ENCODE measurements around the gene RPS16. TPM values are rescaled to one million over a fixed set of nuclear protein-coding genes. Genes with fewer than 3 reads are reported as not detected.
A peak's percentile ranks its signal among the peaks of the same experiment; 100 is the strongest.

RPS16 gene
- total RNA-seq, 5 donors from 2014 or later (not counting 1 experiment from before 2014, with no cell fraction given), result 3,669 to 4,521 (median 4,268) TPM

GRCh38 chr19:39410831-39411080 is 25.0 kb downstream of the RPS16 start:
- WGBS (ENCODE audit: insufficient coverage), result 75% methylated on average over 1 of the region's 1 CpG
- peaks cover 10 to 18% of the 10 kb centered on the region in 2 donors for H3K36me3 ChIP-seq (ENCODE audit: control insufficient read depth in 2 of 2, extremely low read depth in 1 of 2, insufficient read depth in 1 of 2, low read length in 1 of 2)

GRCh38 chr19:39410017-39410830 is 25.5 kb downstream of the RPS16 start:
- Histone ChIP-seq H3K9me3 (no peaks in the 10 kb centered on the region), H3K27me3 (replicated peaks in 1 of 2; ENCODE audit: control insufficient read depth in 2 of 2, extremely low read depth in 1 of 2, insufficient read depth in 2 of 2, low read length in 1 of 2) (no peaks in the 10 kb centered on the region), H3K36me3 (ENCODE audit: control insufficient read depth in 2 of 2, extremely low read depth in 1 of 2, insufficient read depth in 1 of 2, low read length in 1 of 2) (peaks cover 9 to 18% of the 10 kb centered on the region in 2 donors), H3K4me1 (ENCODE audit: control insufficient read depth in 1 of 2, extremely low read depth in 1 of 2, insufficient read depth in 2 of 2, low read length in 2 of 2) (peaks cover 22 to 69% of the 10 kb centered on the region in 2 experiments), H3K4me3 (ENCODE audit: control insufficient read depth in 1 of 2, extremely low read depth in 1 of 2, low read length in 1 of 2) (peak overlapping the region; percentile 71 to 97), H3K27ac (ENCODE audit: low read length) (peak overlapping the region; percentile 100)
- ATAC-seq (replicated peaks in 1 of 4), result peak; percentile 9 to 23 (median 16)
- peaks cover 0 to 3% of the 10 kb centered on the region in 2 donors for H3K27me3 Mint-ChIP-seq
- WGBS (ENCODE audit: insufficient coverage), result 2% methylated on average over 30 of the region's 35 CpGs
- H3K4me1 Mint-ChIP-seq, result peaks cover 49 to 70% (median 55%) of the 10 kb centered on the region in 3 donors
- peak overlapping the region; percentile 93 to 94 for H3K27ac Mint-ChIP-seq
- ChIA-PET POLR2A (no interaction called here), CTCF (no interaction called here)
- H3K4me3 Mint-ChIP-seq, result peak overlapping the region; percentile 79 to 85 (median 83)
- DNase-seq, result peak in 34 of 35 experiments; percentile 47 to 85 (median 68)
- no peaks in the 10 kb centered on the region for H3K9me3 Mint-ChIP-seq
- peaks cover 21% of the 10 kb centered on the region for H3K36me3 Mint-ChIP-seq

More at GRCh38 chr19:39410831-39411080, 25.0 kb downstream of the RPS16 start:
- no peaks in the 10 kb centered on the region for H3K9me3 ChIP-seq
- H3K27ac ChIP-seq (ENCODE audit: low read length), result peak overlapping the region; percentile 100
- H3K27me3 ChIP-seq (replicated peaks in 1 of 2; ENCODE audit: control insufficient read depth in 2 of 2, extremely low read depth in 1 of 2, insufficient read depth in 2 of 2, low read length in 1 of 2), result no peaks in the 10 kb centered on the region
- H3K9me3 Mint-ChIP-seq, result no peaks in the 10 kb centered on the region
- DNase-seq, result peak in 1 of 35 experiments; percentile 51
- H3K4me1 Mint-ChIP-seq, result peaks cover 44 to 71% (median 50%) of the 10 kb centered on the region in 3 donors
- POLR2A ChIA-PET, result interaction anchor here (1.4 to 1.8 kb wide), 3 partner anchors 8 to 25 kb away, joined by 4 to 12 read pairs (median 9); partner anchors contain the start of gene RPS16 (in 1 of the 2)
- H3K4me3 Mint-ChIP-seq, result peak overlapping the region; percentile 79 to 85 (median 83)
- H3K4me1 ChIP-seq (ENCODE audit: control insufficient read depth in 1 of 2, extremely low read depth in 1 of 2, insufficient read depth in 2 of 2, low read length in 2 of 2), result peaks cover 16 to 64% of the 10 kb centered on the region in 2 experiments
- peaks cover 21% of the 10 kb centered on the region for H3K36me3 Mint-ChIP-seq
- no peak for ATAC-seq (replicated peaks in 1 of 4)
- peak overlapping the region; percentile 20 to 97 for H3K4me3 ChIP-seq (ENCODE audit: control insufficient read depth in 1 of 2, extremely low read depth in 1 of 2, low read length in 1 of 2)
- CTCF ChIA-PET, result interaction anchor here (0.9 to 2.2 kb wide), 6 partner anchors 9 to 20 kb away, joined by 3 to 29 read pairs (median 6); partner anchors contain the start of genes MED29 (in 1 of the 2) and PAF1 (in 1 of the 2)
- peak overlapping the region; percentile 93 to 94 for H3K27ac Mint-ChIP-seq
- H3K27me3 Mint-ChIP-seq, result peaks cover 0 to 3% of the 10 kb centered on the region in 2 donors

GRCh38 chr19:39409208-39410016 is 26.3 kb downstream of the RPS16 start:
- H3K9me3 Mint-ChIP-seq, result no peaks in the 10 kb centered on the region
- peak in 1 of 4 experiments; percentile 7 for ATAC-seq (replicated peaks in 1 of 4)
- H3K9me3 ChIP-seq, result no peaks in the 10 kb centered on the region
- ChIA-PET CTCF (interaction anchor here in 1 of 2 donors (2.7 kb wide), 1 partner anchor 12 kb away, joined by 11 read pairs; no protein-coding TSS in a partner anchor), POLR2A (interaction anchor here (0.6 to 1.2 kb wide), 7 partner anchors 8 to 301 kb away, joined by 3 to 9 read pairs (median 5); partner anchors contain the start of gene MED29 (in 1 of the 2))
- peak overlapping the region; percentile 100 for H3K27ac ChIP-seq (ENCODE audit: low read length)
- under 1% methylated on average over 33 of the region's 52 CpGs for WGBS (ENCODE audit: insufficient coverage)
- peaks cover 27 to 72% of the 10 kb centered on the region in 2 experiments for H3K4me1 ChIP-seq (ENCODE audit: control insufficient read depth in 1 of 2, extremely low read depth in 1 of 2, insufficient read depth in 2 of 2, low read length in 2 of 2)
- peak overlapping the region; percentile 95 to 98 for H3K27ac Mint-ChIP-seq
- H3K4me3 ChIP-seq (ENCODE audit: control insufficient read depth in 1 of 2, extremely low read depth in 1 of 2, low read length in 1 of 2), result peak overlapping the region; percentile 97
- DNase-seq, result peak; percentile 69 to 92 (median 81)
- H3K27me3 ChIP-seq (replicated peaks in 1 of 2; ENCODE audit: control insufficient read depth in 2 of 2, extremely low read depth in 1 of 2, insufficient read depth in 2 of 2, low read length in 1 of 2), result no peaks in the 10 kb centered on the region
- peaks cover 5 to 18% of the 10 kb centered on the region in 2 donors for H3K36me3 ChIP-seq (ENCODE audit: control insufficient read depth in 2 of 2, extremely low read depth in 1 of 2, insufficient read depth in 1 of 2, low read length in 1 of 2)
- peaks cover 0 to 3% of the 10 kb centered on the region in 2 donors for H3K27me3 Mint-ChIP-seq
- H3K4me1 Mint-ChIP-seq, result peaks cover 55 to 67% (median 57%) of the 10 kb centered on the region in 3 donors
- peak overlapping the region; percentile 83 to 97 (median 85) for H3K4me3 Mint-ChIP-seq
- peaks cover 19% of the 10 kb centered on the region for H3K36me3 Mint-ChIP-seq

GRCh38 chr19:39408392-39409207 is 27.1 kb downstream of the RPS16 start:
- peaks cover 32 to 70% of the 10 kb centered on the region in 2 experiments for H3K4me1 ChIP-seq (ENCODE audit: control insufficient read depth in 1 of 2, extremely low read depth in 1 of 2, insufficient read depth in 2 of 2, low read length in 2 of 2)

GRCh38 chr19:39407660-39408391 is 27.9 kb downstream of the RPS16 start:
- Mint-ChIP-seq H3K36me3 (peaks cover 16% of the 10 kb centered on the region), H3K27ac (peak overlapping the region; percentile 95 to 98)
- POLR2A ChIA-PET, result interaction anchor here (0.7 to 1.2 kb wide), 5 partner anchors 10 to 28 kb away, joined by 3 to 6 read pairs (median 3); partner anchors contain the start of genes PAF1 (in 1 of the 2) and RPS16 (in 1 of the 2)

More at GRCh38 chr19:39408392-39409207, 27.1 kb downstream of the RPS16 start:
- Mint-ChIP-seq H3K27me3 (peaks cover 0 to 3% of the 10 kb centered on the region in 2 donors), H3K27ac (peak overlapping the region; percentile 95 to 98), H3K4me1 (peaks cover 52 to 64% (median 54%) of the 10 kb centered on the region in 3 donors), H3K4me3 (peak overlapping the region; percentile 83 to 97 (median 85)), H3K36me3 (peaks cover 16% of the 10 kb centered on the region), H3K9me3 (no peaks in the 10 kb centered on the region)
- H3K36me3 ChIP-seq (ENCODE audit: control insufficient read depth in 2 of 2, extremely low read depth in 1 of 2, insufficient read depth in 1 of 2, low read length in 1 of 2), result peaks cover 5 to 18% of the 10 kb centered on the region in 2 donors
- ChIA-PET CTCF (interaction anchor here (0.6 to 2.7 kb wide), 2 partner anchors 10 to 11 kb away, joined by 3 to 11 read pairs; no protein-coding TSS in a partner anchor), POLR2A (interaction anchor here (0.6 to 1.2 kb wide), 7 partner anchors 7 to 27 kb away, joined by 3 to 6 read pairs (median 4); partner anchors contain the start of genes PAF1 (in 1 of the 2) and RPS16 (in 1 of the 2))
- 5% methylated on average over 14 of the region's 20 CpGs for WGBS (ENCODE audit: insufficient coverage)
- H3K4me3 ChIP-seq (ENCODE audit: control insufficient read depth in 1 of 2, extremely low read depth in 1 of 2, low read length in 1 of 2), result peak overlapping the region; percentile 97
- H3K27ac ChIP-seq (ENCODE audit: low read length), result peak overlapping the region; percentile 100
- ATAC-seq (replicated peaks in 1 of 4), result no peak
- H3K9me3 ChIP-seq, result no peaks in the 10 kb centered on the region
- DNase-seq, result peak in 11 of 35 experiments; percentile 11 to 67 (median 35)
- no peaks in the 10 kb centered on the region for H3K27me3 ChIP-seq (replicated peaks in 1 of 2; ENCODE audit: control insufficient read depth in 2 of 2, extremely low read depth in 1 of 2, insufficient read depth in 2 of 2, low read length in 1 of 2)

More at GRCh38 chr19:39407660-39408391, 27.9 kb downstream of the RPS16 start:
- DNase-seq (peak; percentile 61 to 87 (median 79)), ATAC-seq (replicated peaks in 1 of 4) (peak in 3 of 4 experiments; percentile 13 to 31 (median 27))
- CTCF ChIA-PET, result interaction anchor here (0.6 to 2.7 kb wide), 3 partner anchors 9 to 28 kb away, joined by 3 to 11 read pairs (median 3); partner anchors contain the start of gene RPS16 (in 1 of the 2)
- Histone ChIP-seq H3K36me3 (ENCODE audit: control insufficient read depth in 2 of 2, extremely low read depth in 1 of 2, insufficient read depth in 1 of 2, low read length in 1 of 2) (peaks cover 5 to 18% of the 10 kb centered on the region in 2 donors), H3K27ac (ENCODE audit: low read length) (peak overlapping the region; percentile 100), H3K4me3 (ENCODE audit: control insufficient read depth in 1 of 2, extremely low read depth in 1 of 2, low read length in 1 of 2) (peak overlapping the region; percentile 97), H3K27me3 (replicated peaks in 1 of 2; ENCODE audit: control insufficient read depth in 2 of 2, extremely low read depth in 1 of 2, insufficient read depth in 2 of 2, low read length in 1 of 2) (no peaks in the 10 kb centered on the region), H3K4me1 (ENCODE audit: control insufficient read depth in 1 of 2, extremely low read depth in 1 of 2, insufficient read depth in 2 of 2, low read length in 2 of 2) (peaks cover 35 to 73% of the 10 kb centered on the region in 2 experiments), H3K9me3 (no peaks in the 10 kb centered on the region)
- peaks cover 0 to 3% of the 10 kb centered on the region in 2 donors for H3K27me3 Mint-ChIP-seq
- peaks cover 50 to 64% (median 55%) of the 10 kb centered on the region in 3 donors for H3K4me1 Mint-ChIP-seq
- H3K4me3 Mint-ChIP-seq, result peak overlapping the region; percentile 83 to 97 (median 85)
- no peaks in the 10 kb centered on the region for H3K9me3 Mint-ChIP-seq
- 2% methylated on average over 39 of the region's 40 CpGs for WGBS (ENCODE audit: insufficient coverage)
